Caco-2 (cell line): ENCODE results near the gene AMBRA1. TPM values are rescaled to one million over a fixed set of nuclear protein-coding genes. Genes with fewer than 3 reads are reported as not detected.
"Not testable (repeated sequence)": the region's sequence is repeated elsewhere in the genome, so short reads cannot be mapped to it uniquely, and the experiment has no call there.

Experiments used
- BruUV-seq: library from RNA; stranded (reverse); fragments of 400-500 nt; replicated peaks from 2 replicates; lab custom pipeline; 2021; lab: Mats Ljungman, UMichigan
- CTCF ChIA-PET: fragments of 300-600 bp; sonication (Branson Sonifier 250); formaldehyde crosslinking; loops from one replicate; lab custom pipeline; 2022; ENCODE audit warnings: antibody characterized with exemption; lab: Charles Lee
- POLR2A ChIA-PET: fragments of 300-600 bp; sonication (Branson Sonifier 250); formaldehyde crosslinking; loops from one replicate; lab custom pipeline; 2022; ENCODE audit warnings: antibody characterized with exemption; lab: Charles Lee
- DNase-seq, 2 experiments: peaks; one replicate each; pipeline versions ENCODE4 v3.0.0 to v3.0.0-alpha.2; 2020 to 2022
- H3K27me3 ChIP-seq: replicated peaks from 2 replicates; pipeline ENCODE4 v1.6.0; 2011; ENCODE audit warnings: low read length; ENCODE audit not compliant: control insufficient read depth, insufficient read depth
- H3K36me3 ChIP-seq: 2 replicates; pipeline ENCODE4 v1.5.1; 2011; ENCODE audit warnings: low read length; ENCODE audit not compliant: control insufficient read depth, insufficient read depth
- H3K4me1 ChIP-seq: fragments of 250-450 bp; sonication (Bioruptor Pico); 2 replicates; pipeline ENCODE4 v1.5.1; 2020; ENCODE audit warnings: mild to moderate bottlenecking
- H3K4me3 ChIP-seq: 2 replicates; pipeline ENCODE4 v1.5.1; 2011; ENCODE audit warnings: low read depth, mild to moderate bottlenecking, control low read depth, low read length
- H3K9me3 ChIP-seq: fragments of 250-450 bp; sonication (Bioruptor Pico); 2 replicates; pipeline ENCODE4 v1.5.1; 2020; ENCODE audit warnings: mild to moderate bottlenecking, moderate library complexity
- H3K27ac Mint-ChIP-seq: one replicate; pipeline ENCODE4 v1.8.0; 2022; ENCODE audit warnings: mixed read lengths; ENCODE audit not compliant: unreplicated experiment
- H3K27me3 Mint-ChIP-seq: one replicate; pipeline ENCODE4 v1.8.0; 2022; ENCODE audit warnings: mixed read lengths; ENCODE audit not compliant: insufficient read depth, unreplicated experiment
- H3K36me3 Mint-ChIP-seq: one replicate; pipeline ENCODE4 v1.8.0; 2022; ENCODE audit warnings: mild to moderate bottlenecking, mixed read lengths; ENCODE audit not compliant: insufficient read depth, unreplicated experiment
- H3K4me1 Mint-ChIP-seq: one replicate; pipeline ENCODE4 v1.8.0; 2022; ENCODE audit warnings: low read depth, mixed read lengths; ENCODE audit not compliant: unreplicated experiment
- H3K4me3 Mint-ChIP-seq: one replicate; pipeline ENCODE4 v1.8.0; 2022; ENCODE audit warnings: mild to moderate bottlenecking, moderate library complexity, mixed read lengths; ENCODE audit not compliant: unreplicated experiment
- H3K9me3 Mint-ChIP-seq: one replicate; pipeline ENCODE4 v1.8.0; 2022; ENCODE audit warnings: mixed read lengths; ENCODE audit not compliant: unreplicated experiment
- intact Hi-C: fragments of 100-400 bp; cut with micrococcal nuclease; formaldehyde crosslinking; loops from one replicate; pipeline ENCODE4 v1.10.0; 2022; ENCODE audit not compliant: unreplicated experiment
- total RNA-seq: library from RNA; stranded (reverse); gene quantifications from 2 replicates; pipeline ENCODE4 v1.2.3, GENCODE V29; 2022
- TF ChIP-seq, protein P1 (sequence below), 2 experiments: fragments of 200-600 bp in 1 of 2; IDR thresholded peaks; 1 replicate in 1 of 2; 2 replicates in 1 of 2; pipeline versions ENCODE4 v1.5.1 to v1.8.0; 2011 to 2022; ENCODE audit warnings: antibody characterized with exemption in 1 of 2, control low read depth in 1 of 2, inconsistent platforms in 1 of 2, low read depth in 1 of 2, low read length in 1 of 2, mild to moderate bottlenecking in 1 of 2, moderate library complexity in 1 of 2; ENCODE audit not compliant: insufficient read depth in 1 of 2, severe bottlenecking in 1 of 2, unreplicated experiment in 1 of 2

Gene AMBRA1
- total RNA-seq, 1 experiment from 2014 or later: 48.1 TPM

- H3K36me3 ChIP-seq: no peaks in the 10 kb centered on the region
- DNase-seq: no peak
- peaks cover 6% of the 10 kb centered on the region for H3K4me1 Mint-ChIP-seq
- TF ChIP-seq, protein P1, sequence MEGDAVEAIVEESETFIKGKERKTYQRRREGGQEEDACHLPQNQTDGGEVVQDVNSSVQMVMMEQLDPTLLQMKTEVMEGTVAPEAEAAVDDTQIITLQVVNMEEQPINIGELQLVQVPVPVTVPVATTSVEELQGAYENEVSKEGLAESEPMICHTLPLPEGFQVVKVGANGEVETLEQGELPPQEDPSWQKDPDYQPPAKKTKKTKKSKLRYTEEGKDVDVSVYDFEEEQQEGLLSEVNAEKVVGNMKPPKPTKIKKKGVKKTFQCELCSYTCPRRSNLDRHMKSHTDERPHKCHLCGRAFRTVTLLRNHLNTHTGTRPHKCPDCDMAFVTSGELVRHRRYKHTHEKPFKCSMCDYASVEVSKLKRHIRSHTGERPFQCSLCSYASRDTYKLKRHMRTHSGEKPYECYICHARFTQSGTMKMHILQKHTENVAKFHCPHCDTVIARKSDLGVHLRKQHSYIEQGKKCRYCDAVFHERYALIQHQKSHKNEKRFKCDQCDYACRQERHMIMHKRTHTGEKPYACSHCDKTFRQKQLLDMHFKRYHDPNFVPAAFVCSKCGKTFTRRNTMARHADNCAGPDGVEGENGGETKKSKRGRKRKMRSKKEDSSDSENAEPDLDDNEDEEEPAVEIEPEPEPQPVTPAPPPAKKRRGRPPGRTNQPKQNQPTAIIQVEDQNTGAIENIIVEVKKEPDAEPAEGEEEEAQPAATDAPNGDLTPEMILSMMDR (IDR thresholded peaks at IDR 0.05; ENCODE audit: insufficient read depth in 1 of 2, low read depth in 1 of 2, low read length in 1 of 2, severe bottlenecking in 1 of 2, unreplicated experiment in 1 of 2): peak in 1 of 2 experiments; percentile 43
- H3K36me3 Mint-ChIP-seq: peaks cover 17% of the 10 kb centered on the region
- no peaks in the 10 kb centered on the region for H3K9me3 Mint-ChIP-seq
- no peaks in the 10 kb centered on the region for H3K27me3 Mint-ChIP-seq
- no TSS peak for BruUV-seq
- ChIA-PET CTCF (interaction anchor here (0.5 to 1.8 kb wide), 2 partner anchors 32 to 594 kb away, joined by 5 to 11 read pairs; no protein-coding TSS in a partner anchor), POLR2A (no interaction called here)
- H3K27me3 ChIP-seq: no peaks in the 10 kb centered on the region
- intact Hi-C loops: no loop called here
- H3K4me1 ChIP-seq: peaks cover 18% of the 10 kb centered on the region
- no peak overlapping the region for H3K4me3 ChIP-seq
- peaks cover 5% of the 10 kb centered on the region; the same call in 1 of the 2 replicates for H3K9me3 ChIP-seq
- H3K27ac Mint-ChIP-seq: no peak overlapping the region
- H3K4me3 Mint-ChIP-seq: no peak overlapping the region
These were observed 71.7 kb downstream of the AMBRA1 start for GRCh38 chr11:46521961-46522681.

DNA sequence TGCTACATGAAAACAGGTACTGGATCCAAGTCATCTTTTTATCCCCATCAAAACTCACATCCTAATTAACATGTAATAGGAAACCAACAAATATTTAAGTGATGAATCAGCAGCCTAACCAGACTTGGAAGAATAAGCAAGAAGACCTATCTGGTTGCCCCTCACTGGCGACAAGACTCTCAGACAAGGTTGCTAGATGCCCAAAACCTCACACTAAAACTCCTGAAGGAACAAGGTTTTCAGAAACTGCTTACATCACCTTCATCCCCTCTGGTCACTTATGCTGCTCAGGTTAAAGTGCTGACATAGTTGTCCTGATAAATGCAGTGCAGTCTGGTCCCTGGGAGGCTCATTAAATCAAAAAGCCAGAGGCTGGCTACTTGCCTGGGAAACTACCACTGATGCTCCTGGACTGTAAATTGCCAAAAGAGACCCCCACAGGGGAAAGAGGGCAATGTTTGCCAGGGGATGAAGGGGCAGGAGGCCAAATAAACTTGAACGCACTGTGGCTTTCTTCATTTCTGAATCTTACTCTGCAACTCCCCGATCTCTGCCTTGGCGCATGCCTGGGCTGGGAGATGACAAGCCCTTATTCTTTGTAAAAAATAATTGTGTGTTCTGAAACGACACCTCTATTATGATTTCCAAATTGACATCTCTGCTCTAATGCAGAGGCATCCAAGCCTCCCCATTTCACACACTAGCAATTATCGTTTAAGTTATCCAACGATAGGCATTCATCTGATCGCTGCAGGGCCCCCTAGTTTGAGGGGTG, 72.7 kb downstream of the AMBRA1 start:
- TF ChIP-seq, protein P1 (IDR thresholded peaks at IDR 0.05; ENCODE audit: insufficient read depth in 1 of 2, low read depth in 1 of 2, low read length in 1 of 2, severe bottlenecking in 1 of 2, unreplicated experiment in 1 of 2): no peak
- Histone ChIP-seq H3K9me3 (no peaks in the 10 kb centered on the region), H3K27me3 (no peaks in the 10 kb centered on the region), H3K36me3 (no peaks in the 10 kb centered on the region), H3K4me3 (no peak overlapping the region), H3K4me1 (peaks cover 18% of the 10 kb centered on the region)
- intact Hi-C loops: no loop called here
- Mint-ChIP-seq H3K9me3 (no peaks in the 10 kb centered on the region), H3K27ac (no peak overlapping the region), H3K4me1 (peaks cover 6% of the 10 kb centered on the region), H3K4me3 (no peak overlapping the region), H3K27me3 (no peaks in the 10 kb centered on the region), H3K36me3 (peaks cover 8% of the 10 kb centered on the region)
- BruUV-seq: no TSS peak
- ChIA-PET POLR2A (no interaction called here), CTCF (interaction anchor here (0.6 kb wide), 1 partner anchor 140 kb away, joined by 6 read pairs; no protein-coding TSS in a partner anchor)
- no peak for DNase-seq

DNA sequence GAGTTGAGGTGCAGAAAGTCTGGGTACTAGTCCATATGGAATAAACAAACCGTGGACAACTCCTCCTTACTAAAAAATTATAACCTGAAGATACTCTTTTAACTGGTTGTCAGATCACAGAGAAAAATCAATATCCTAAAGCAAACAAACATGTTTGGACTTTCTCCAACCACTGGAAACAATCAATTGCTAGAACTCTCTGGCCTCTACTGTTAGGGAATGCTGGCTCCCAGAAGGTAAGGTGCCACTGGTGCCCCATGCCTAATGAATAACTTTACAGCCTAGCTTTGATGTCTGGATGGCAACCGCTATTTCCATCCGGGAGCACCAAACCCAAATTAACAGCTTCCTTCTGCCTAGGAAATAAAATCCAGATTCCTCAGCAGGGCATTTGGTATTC, 74.5 kb downstream of the AMBRA1 start:
- peaks cover 18% of the 10 kb centered on the region for H3K4me1 ChIP-seq
- Mint-ChIP-seq H3K36me3 (peaks cover 4% of the 10 kb centered on the region), H3K27ac (no peak overlapping the region), H3K4me1 (peaks cover 6% of the 10 kb centered on the region), H3K27me3 (no peaks in the 10 kb centered on the region), H3K9me3 (no peaks in the 10 kb centered on the region), H3K4me3 (no peak overlapping the region)
- ChIA-PET CTCF (interaction anchor here (1.0 to 1.6 kb wide), 2 partner anchors 10 to 29 kb away, joined by 3 to 6 read pairs; no protein-coding TSS in a partner anchor), POLR2A (no interaction called here)
- H3K27me3 ChIP-seq: no peaks in the 10 kb centered on the region
- no peak overlapping the region for H3K4me3 ChIP-seq
- TF ChIP-seq, protein P1 (IDR thresholded peaks at IDR 0.05; ENCODE audit: insufficient read depth in 1 of 2, low read depth in 1 of 2, low read length in 1 of 2, severe bottlenecking in 1 of 2, unreplicated experiment in 1 of 2): no peak
- intact Hi-C loops: no loop called here
- DNase-seq: no peak
- no peaks in the 10 kb centered on the region for H3K36me3 ChIP-seq
- BruUV-seq: no TSS peak
- no peaks in the 10 kb centered on the region for H3K9me3 ChIP-seq

GRCh38 chr11:46518928-46519327, 74.9 kb downstream of the AMBRA1 start:
- H3K27me3 Mint-ChIP-seq, H3K36me3 ChIP-seq, H3K36me3 Mint-ChIP-seq, H3K4me3 Mint-ChIP-seq, H3K4me1 Mint-ChIP-seq, DNase-seq, H3K27ac Mint-ChIP-seq, H3K9me3 ChIP-seq, H3K4me3 ChIP-seq, intact Hi-C loops, POLR2A ChIA-PET, H3K9me3 Mint-ChIP-seq, BruUV-seq, H3K27me3 ChIP-seq: not testable (repeated sequence)
- CTCF ChIA-PET: interaction anchor here (1.0 to 1.6 kb wide), 2 partner anchors 11 to 29 kb away, joined by 3 to 6 read pairs; no protein-coding TSS in a partner anchor
- peaks cover 15% of the 10 kb centered on the region for H3K4me1 ChIP-seq
